MM.1S (cell line): Measurements from ENCODE around the gene TMEM108.

Experiments
- EZH2 ChIP-seq: fragments of 300-600 bp; sonication (generic); optimal IDR thresholded peaks from 2 replicates; pipeline ENCODE3; 2017; ENCODE audit warnings: low read depth, mild to moderate bottlenecking, antibody characterized with exemption, low read length, mixed read lengths
- TF ChIP-seq, protein P1 (sequence below): fragments of 300-600 bp; sonication (generic); IDR thresholded peaks from 2 replicates; pipeline ENCODE4 v1.5.1; 2016; ENCODE audit warnings: antibody characterized with exemption, low read length, mixed read lengths

DNA sequence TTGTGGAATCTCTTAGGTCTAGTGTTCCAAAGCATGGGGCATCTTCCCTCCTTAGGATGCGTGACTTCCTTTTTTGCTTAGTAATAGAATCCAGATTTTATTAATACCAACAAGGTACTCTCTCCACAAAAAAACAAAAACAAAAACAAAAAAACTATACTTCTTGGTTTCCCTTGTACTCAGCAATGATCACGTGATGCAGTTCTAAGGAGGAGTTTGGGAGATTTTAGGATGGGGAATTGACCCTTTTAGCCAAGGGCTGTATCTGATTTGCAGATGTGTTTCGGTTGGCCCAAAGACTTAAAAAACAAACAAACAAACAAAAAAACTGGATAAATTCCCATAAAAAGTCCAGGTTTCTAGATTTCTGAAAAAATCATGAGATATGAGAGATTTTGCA is 12.6 kb upstream of the TMEM108 start:
- TF ChIP-seq, protein P1, sequence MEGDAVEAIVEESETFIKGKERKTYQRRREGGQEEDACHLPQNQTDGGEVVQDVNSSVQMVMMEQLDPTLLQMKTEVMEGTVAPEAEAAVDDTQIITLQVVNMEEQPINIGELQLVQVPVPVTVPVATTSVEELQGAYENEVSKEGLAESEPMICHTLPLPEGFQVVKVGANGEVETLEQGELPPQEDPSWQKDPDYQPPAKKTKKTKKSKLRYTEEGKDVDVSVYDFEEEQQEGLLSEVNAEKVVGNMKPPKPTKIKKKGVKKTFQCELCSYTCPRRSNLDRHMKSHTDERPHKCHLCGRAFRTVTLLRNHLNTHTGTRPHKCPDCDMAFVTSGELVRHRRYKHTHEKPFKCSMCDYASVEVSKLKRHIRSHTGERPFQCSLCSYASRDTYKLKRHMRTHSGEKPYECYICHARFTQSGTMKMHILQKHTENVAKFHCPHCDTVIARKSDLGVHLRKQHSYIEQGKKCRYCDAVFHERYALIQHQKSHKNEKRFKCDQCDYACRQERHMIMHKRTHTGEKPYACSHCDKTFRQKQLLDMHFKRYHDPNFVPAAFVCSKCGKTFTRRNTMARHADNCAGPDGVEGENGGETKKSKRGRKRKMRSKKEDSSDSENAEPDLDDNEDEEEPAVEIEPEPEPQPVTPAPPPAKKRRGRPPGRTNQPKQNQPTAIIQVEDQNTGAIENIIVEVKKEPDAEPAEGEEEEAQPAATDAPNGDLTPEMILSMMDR: no peak
- no peak for TF ChIP-seq EZH2
